ENCODE results near the gene RB1.
"Not testable (repeated sequence)": the region's sequence is repeated elsewhere in the genome, so short reads cannot be mapped to it uniquely, and the experiment has no call there.

The RB1 gene

DNA sequence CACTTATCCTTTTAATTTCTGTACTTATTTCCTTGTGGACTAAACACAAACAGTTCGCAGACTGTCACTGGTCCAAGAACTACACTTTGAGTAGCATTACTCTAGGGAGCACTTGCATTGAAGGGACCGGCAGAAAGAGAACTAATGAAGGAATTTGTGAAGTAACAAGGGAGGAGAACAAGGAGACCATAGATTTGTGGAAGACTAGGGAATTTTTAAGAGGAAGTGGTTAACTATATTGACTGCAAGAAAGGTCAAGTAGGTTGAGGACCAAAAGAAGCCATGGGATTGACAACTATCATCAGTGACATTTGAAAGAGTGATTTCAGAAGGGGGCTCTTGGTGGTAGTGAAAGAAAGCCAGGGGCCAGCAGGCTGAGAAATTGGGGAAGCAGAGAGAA lies 4.0 kb upstream of the RB1 start:
- no peak for DNase-seq

DNA sequence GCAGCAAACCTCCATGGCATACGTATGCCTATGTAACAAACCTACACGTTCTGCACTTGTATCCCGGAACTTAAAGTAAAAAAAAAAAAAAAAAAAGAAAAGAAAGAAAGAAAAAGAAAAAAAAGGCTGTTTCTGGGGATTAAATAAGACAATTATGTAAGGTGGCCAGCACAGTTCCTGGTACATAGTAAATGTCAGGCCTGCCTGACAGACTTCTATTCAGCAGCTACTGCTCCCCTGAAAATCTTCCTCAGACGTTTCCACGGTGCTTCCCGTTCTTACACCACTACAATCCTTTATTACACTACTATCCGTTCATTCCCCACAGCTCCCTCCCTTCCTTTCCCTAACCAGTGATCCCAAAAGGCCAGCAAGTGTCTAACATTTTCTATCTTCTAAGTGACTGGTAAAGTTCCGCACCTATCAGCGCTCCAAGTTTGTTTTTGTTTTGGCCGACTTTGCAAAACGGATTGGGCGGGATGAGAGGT lies 636 bp upstream of the RB1 start:
- no peak for DNase-seq

DNA sequence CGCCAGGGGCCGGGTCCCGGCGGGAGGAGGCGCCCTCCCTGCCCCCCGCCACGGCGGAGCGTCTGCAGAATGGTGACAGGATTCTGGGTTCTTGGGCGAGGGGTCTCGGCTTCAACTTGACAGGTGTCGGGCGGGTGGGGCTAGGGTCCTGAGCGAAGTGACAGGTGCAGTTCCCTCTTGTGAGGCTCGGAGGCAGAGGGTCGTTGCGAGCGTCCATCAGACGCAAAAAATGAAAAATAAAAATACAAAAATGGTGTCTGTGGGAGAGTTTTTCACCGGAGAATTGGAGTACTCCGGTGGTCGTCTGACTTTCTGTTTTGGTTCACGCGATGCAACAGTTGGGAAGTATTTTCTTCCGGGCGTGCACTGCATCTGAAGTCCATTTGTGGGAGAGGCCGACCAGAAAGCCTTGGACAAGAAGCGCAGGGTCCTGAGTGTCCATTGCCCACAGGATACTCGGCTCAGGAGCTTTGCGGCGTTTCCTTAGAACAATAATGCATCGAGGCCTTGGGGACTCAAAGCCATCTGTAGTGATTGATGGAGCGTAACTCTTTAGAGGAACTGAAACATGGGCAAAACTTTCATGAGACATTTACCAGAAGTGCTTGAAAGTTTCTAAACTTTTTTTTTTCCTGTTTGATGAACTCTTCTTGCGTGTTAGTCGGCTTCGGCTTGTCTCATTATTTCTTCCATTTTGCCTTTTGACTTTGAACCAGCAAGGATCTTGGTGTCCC lies 759 bp downstream of the RB1 start:
- no peak for DNase-seq

DNA sequence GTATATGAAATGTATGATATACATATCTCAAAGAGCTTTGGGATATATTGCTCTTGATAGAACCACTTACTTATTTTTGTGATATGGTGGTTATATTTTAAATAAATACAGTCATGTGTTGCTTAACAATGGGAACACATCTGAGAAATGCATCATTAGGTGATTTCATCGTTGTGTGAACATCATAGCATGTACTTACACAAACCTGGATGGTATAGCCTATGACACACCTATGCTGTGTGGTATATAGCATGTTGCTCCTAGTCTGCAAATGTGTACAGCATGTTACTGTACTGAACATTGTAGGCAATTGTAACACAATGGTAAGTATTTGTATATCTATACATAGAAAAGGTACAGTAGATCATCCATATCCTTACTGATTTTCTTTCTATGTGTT lies 7.7 kb downstream of the RB1 start:
- DNase-seq: no peak

DNA sequence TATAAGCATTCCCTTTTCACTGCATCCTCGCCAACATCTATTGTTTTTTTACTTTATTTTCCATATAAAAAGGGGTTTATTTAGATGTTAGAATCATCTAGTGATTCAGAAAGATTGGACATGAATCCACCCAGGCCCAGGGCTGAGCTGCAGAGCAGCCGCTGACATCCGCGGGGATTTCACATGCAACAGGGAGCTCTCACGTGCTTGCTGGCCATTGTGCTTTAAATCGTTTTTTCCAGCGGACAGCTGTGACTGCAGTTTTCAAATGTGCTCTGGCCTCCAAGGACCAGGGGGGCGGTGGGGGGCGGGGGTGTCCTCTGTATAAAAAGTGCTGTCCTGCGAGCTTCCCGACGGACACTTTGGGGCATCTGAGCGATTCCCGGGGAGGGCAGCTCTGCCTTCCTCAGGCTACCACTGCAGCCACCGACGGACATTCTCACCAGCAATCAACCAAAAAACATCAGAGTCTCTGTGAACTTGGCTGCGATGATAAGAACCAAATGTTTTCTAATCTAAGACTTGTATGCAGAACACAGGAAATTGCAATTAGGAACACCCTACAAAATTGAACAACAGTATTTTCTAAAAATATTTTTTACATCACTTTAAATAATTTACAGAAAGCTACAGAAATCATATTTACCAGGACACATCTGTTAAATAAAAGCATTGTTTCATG lies 12.6 kb downstream of the RB1 start:
- no peak for DNase-seq

DNA sequence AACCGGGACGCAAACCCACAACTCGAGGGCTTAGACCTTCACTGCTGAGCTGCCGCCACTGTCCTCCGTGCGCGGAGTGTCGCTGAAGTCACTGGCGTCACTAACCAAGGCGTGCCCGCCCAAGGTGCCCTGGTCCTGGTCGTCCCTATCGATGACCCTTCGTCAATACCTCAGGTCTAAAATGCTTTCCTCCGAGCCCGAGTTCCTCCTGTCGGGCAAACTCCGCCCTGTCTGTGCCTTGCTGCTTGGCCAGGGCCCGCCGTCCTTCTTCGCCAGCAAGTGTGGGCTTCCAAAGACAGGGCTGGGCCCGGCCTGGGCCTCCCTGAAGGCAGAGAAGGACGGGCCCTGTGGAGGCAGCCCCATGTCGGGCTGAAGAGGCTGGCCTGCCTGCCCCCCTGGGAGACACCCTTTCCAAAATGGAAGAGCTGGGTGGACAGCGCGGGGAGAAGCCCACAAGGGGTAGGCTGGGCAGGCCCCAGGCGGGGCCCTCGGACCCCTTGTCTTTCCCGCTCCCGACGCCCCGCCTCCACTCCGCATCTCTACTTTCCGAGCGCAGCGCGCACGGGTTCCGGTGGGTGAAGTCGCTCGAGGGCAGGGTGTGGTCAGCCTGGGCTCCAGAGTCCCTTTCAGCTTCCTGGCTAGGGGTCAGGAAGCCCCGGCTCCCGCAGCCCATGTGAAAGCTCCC lies 13.4 kb downstream of the RB1 start:
- DNase-seq: no peak

DNA sequence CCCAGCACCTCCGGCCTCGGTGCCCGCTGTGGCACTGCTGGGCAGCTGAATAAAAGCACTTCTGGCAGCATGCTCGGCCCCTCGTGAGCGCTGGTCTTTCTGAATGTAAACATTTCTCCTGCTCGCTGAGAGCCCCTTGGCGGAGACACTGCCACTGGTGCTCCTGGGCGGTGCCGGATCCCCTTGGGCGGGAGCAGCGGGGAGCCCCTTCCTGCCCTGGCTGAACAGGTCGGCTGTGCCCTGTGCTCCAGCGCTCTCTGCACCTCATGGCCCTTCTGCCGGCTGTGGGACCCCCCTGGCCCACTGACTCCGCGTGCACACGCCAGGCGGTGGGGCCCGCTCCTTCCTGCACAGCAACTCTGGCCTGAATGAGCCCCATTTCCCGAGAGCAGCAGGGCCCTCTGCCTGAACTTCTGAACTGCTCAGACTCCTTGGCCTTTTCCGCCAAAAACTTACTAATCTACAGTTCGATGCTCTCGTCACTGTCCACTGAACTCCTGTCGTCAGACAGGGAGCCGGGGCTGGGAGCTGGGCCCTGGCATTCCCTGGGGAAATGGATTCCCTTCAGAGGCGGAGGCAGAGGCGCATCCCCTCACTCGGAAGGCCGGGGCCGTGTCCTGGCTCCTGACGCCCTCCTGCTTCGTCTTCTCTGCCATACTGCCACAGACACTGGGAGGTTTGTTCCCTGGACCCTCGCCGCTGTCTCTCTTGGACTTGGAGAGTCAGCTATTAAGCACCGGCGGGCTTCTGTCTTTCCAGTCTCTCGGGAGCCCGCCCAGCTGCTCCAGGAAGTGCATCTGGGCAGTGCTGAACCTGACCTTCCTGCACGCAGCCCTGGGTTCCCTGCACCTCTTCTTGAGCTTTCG lies 14.2 kb downstream of the RB1 start:
- no peak for DNase-seq

DNA sequence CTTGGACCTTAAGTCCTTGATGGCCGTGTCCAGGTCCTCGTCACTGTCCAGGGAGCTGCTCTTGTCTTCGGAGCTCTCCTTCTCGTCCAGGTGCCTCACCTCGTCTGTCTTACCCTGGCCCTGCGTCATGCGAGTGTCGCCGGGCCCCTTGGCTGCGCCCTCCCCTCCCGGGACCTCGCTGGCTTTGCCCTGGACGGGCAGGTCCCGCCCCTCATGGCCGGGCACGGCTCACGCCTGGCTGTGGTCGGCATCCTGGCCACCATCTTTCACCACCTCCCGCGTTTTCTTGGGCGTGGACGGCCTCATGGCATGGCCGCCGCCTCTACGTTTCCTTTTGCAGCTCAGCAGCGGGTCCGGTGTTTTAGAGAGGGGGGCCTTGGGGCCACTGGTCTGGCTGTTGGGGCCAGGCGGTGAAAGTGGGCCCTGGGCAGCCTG lies 14.8 kb downstream of the RB1 start:
- no peak for DNase-seq

DNA sequence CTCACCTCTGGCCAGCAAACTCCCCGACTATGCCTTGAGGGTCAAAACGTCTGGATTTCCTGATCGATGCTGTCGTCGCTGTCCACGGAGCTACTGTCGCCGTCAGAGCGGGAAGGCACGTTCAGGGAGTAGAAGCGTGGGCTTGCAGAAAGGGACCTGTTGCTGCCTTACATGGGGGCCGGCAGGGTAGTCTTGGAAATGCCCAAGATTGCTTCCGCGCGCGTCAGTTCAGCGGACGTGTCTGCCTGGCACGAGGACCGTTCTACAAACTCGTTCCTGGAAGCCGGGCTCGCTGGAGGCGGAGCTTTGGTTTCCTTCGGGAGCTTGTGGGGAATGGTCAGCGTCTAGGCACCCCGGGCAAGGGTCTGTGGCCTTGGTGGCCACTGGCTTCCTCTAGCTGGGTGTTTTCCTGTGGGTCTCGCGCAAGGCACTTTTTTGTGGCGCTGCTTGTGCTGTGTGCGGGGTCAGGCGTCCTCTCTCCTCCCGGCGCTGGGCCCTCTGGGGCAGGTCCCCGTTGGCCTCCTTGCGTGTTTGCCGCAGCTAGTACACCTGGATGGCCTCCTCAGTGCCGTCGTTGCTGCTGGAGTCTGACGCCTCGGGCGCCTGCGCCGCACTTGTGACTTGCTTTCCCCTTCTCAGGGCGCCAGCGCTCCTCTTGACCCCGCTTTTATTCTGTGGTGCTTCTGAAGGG lies 15.4 kb downstream of the RB1 start:
- DNase-seq: no peak

DNA sequence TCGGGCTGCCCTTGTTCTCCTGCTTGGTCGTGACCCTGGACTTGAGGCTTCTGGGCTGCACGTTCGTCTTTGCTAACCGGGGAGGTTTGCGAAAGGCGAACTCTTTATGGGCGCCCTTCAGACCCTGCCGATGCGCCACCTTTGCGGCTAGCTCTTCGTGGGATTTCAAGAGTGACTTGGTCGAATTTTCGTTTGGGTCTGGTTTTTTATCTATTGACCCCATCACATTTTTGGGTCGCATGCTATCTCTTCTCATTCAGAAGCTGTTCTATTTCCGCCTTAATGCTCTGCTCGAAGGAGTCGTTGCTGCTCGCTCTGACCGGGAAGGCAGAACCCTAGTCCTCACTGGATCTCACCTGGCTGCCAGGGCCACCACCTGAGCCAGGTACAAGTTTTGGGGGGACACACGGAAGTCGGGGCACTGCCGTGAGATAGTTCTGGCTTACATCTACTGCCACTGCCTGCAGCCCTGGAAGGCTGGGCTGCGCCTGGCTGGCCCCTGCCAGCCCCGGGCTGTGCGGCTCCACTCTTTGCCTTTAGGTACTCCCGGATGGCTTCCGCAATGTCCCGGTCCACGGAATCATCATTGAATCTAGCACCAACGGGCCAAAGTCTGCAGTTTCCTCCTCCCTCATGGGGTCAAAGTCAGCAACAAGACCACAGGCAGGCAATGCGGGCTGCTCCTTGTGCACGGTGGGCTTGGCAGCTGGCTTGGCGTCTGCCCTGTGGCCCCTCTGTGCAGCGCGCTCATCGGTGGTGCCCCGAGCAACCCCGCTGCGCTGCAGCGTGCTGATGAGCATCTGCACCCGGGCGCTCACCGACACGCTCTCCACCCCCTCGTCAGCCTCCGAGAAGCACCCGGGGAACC lies 16.2 kb downstream of the RB1 start:
- no peak for DNase-seq

DNA sequence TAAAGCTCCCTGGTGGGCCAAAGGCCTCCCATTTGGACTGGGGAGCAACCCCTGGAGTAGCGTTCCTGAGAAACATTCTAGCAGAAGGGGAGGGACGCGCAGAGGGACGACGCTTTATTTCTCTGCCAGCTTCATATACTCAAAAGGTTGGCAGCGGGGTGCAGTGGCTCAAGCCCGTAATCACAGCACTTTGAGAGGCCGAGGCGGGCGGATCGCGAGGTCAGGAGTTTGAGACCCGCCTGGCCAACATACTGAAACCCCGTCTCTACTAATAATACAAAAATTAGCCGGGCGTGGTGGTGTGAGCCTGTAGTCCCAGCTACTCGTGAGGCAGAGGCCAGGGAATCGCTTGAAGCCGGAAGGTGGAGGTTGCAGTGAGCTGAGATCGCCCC lies 16.8 kb downstream of the RB1 start:
- DNase-seq: no peak

DNA sequence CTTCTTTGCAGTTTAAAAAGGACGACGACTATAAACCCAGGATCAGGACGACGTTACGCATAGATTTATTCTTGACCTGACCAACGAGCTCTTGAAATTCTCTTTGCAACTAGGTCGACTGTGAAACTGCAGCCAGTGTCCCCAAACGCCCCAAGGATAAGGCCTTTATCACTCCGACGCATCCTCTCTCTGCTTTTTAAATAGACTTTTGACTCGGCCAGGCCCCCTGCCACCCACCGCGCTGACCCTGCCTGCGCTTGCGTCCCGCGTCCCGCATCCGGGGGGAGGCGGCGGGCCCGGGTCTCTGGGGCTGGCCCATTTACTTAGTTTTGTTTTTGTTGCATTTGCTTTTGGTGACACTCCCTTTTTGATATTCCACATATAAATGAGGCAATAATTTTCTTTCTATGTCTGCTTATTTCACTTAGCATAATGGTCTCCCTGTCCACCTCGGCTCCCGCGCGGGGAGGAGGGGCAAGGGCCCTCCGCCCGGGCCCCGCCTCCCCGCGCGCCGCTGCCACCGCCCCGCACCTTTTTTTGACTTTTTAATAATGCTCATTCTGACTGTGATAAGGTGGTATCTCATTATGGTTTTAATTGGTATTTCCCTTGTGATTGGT lies 17.4 kb downstream of the RB1 start:
- no peak for DNase-seq

DNA sequence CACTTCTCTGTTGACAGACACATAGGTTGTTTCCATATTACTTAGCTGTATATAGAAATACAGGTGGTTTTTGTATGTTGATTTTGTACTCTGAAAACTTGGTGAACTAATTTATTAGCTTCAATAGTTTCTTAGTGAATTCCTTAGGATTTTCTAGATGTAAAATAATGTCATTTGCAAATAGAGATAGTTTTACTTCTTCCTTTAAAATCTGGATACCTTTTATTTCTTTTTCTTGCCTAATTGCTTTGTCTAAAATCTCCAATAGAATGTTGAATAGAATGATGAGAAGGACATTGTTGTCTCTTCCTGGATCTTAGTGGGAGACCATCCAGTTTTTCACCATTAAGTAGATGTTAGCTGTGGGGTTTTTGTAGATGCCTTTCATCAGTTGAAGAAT lies 18.7 kb downstream of the RB1 start:
- no peak for DNase-seq

DNA sequence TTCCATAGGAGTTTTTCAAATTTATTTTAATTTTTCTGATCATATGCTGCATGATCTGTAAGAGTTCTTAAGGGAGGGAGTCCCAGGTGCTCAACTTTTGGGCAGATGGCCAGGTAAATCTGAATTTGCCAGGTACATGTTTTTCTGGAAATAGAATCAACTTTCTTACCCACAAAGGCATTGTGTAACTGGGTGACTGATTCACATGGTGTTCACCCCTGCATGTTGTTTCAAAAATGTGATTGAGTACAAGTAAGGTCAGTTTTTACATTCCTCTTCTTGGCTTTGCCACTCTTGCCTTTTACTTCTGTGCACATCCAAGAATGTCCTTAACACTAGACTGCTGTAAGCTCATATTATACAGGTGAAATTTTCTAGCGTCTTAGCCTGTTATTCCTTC lies 30.4 kb downstream of the RB1 start:
- no peak for DNase-seq

DNA sequence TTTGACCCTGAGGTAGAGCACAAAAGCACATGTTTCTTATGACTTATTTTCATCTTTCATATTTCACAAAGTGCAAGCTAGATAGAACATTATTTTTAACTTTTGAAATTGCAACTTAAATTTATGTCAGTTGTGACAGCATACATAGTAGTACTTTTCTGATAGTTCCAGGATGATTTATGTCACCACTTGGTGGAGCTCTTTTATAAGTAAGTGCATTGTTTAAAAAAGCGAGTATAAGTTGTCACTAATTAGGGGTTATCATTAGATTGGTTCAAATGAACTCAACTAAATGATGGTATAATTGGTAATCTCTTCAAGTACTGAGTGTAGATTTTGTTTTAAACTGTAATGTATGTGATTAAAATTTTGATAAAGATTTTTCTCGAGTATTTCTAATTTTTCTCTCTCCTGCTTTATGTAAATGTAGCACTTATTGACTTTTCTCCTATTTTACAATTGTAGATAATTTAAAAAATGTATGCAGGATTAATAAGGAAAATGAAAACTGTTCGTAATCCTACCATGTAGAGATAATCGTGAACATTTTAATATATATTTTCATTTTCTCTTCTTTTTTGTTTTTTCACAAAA lies 31.1 kb downstream of the RB1 start:
- no peak for DNase-seq

DNA sequence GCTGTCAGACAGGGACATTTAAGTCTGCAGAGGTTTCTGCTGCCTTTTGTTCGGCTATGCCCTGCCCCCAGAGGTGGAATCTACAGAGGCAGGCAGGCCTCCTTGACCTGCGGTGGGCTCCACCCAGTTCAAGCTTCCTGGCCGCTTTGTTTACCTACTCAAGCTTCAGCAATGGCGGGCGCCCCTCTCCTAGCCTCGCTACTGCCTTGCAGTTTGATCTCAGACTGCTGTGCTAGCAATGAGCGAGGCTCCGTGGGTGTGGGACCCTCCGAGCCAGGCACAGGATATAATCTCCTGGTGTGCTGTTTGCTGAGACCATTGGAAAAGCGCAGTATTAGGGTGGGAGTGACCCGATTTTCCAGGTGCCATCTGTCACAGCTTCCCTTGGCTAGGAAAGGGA lies 35.6 kb downstream of the RB1 start:
- not testable (repeated sequence) for DNase-seq

DNA sequence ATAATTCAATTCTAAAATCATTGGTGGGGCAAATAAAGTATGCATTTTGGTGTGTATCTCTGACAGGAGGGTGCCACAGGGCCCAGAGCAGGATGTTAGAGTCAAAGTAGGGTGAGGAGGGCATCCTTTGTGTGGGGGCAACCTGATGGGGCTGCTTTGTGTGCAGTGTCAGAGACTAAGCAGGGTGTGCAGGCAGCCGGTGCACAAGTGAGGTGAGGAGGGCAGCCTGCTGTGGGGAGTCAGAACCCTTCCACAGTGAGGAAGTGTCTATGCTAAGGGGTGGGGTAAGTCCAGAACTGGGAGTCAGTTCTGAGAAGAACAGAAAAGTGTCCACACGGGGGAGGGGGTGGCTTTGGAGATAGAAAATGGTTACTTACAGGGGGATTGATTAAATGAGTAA lies 40.7 kb downstream of the RB1 start:
- no peak for DNase-seq

DNA sequence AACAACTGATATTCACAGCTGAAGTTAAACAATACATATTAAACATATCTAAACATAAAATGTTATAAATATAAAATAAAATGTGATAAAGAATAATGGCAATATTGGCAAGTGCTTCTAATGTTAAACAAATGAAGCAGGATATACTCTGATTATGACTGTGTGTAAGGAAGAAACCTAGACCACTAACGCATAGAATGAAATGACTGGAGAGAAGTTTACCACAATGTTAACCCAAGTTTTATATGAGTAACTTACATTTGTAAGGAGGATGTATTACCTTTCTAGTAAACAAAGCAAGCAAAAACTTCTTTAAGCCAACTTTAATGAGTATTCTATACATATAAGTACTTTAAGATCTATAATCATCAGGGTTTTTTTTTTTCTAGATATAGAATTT lies 43.0 kb downstream of the RB1 start:
- DNase-seq: no peak

DNA sequence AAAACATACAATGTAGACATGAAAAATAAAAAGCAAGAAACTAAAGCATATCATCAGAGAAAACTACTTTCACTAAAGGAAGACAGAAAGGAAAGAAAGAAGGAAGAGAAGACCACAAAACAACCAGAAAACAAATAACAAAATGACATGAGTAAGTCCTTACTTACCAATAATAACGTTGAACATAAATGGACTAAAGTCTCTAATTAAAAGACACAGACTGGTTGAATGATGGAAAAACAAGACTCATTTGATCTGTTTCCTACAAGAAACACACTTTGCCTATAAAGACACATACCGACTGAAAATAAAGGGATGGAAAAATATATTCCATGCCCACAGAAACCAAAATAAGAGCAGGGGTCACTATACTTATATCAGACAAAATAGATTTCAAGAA lies 46.0 kb downstream of the RB1 start:
- no peak for DNase-seq

DNA sequence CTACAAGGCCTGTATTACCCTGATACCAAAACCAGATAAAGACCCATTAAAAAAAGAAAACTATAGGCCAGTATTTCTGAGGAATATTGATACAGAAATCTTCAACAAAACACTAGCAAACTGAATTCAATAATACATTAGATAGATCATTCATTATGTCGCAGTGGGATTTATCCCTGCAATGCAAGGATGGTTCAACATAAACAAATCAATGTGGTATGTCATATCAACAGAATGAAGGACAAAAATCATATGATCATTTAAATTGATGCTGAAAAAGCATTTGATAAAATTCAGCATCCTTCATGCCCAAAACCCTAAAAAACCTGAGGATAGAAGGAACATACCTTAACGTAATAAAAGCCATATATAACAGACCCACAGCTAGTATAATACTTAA lies 50.0 kb downstream of the RB1 start:
- no peak for DNase-seq

DNA sequence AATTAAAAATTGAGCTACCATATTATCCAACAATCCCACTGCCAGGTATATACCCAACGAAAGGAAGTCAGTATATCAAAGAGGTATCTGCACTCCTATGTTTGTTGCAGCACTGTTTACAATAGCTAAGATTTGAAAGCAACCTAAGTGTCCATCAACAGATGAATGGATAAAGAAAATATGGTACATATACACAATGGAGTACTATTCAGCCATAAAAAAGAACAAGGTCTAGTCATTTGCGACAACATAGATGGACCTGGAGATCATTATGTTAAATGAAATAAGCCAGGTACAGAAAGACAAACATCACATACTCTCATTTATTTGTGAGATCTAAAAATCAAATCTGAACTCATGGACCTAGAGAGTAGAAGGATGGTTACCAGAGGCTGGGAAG lies 52.0 kb downstream of the RB1 start:
- DNase-seq: not testable (repeated sequence)

All from activated CD4-positive, alpha-beta T cell treated with anti-CD3 and anti-CD28 coated beads, Interleukin-2, amount 50 U/mL, for 1 hour (primary cell).